A549 (cell line): ENCODE data around the gene UACA. TPM values are rescaled to one million over a fixed set of nuclear protein-coding genes. Genes with fewer than 3 reads are reported as not detected.

Experiments
- ATAC-seq, 2 experiments: fragments of 200-7000 bp in 1 of 2; fragments of >200 bp in 1 of 2; cut with Nextera tagmentation in 1 of 2; cut with Tn5 transposase in 1 of 2; 3 replicates each; pipeline versions ENCODE4 v1.8.0 to v1.9.1; 2018 to 2020; ENCODE audit warnings: mild to moderate bottlenecking in 1 of 2, moderate library complexity in 1 of 2
- CTCF ChIA-PET: fragments of 300-600 bp; sonication (Branson Sonifier 250); formaldehyde crosslinking; extraction: SDS; loops from one replicate; lab custom pipeline; 2021; ENCODE audit warnings: antibody characterized with exemption, inconsistent platforms; lab: Yijun Ruan, JAX
- POLR2A ChIA-PET: fragments of 350-600 bp; formaldehyde crosslinking; extraction: SDS; loops from one replicate; lab custom pipeline; 2021; ENCODE audit warnings: antibody characterized with exemption, inconsistent platforms; lab: Yijun Ruan, JAX
- DNase-seq, 2 experiments: peaks; one replicate each; pipeline versions ENCODE4 v3.0.0 to v3.0.0-alpha.2; 2011 to 2016; ENCODE audit warnings: low read depth in 1 of 2, low spot score in 1 of 2
- FAIRE-seq: peaks from 2 replicates; lab custom pipeline; 2011; peaks lifted over from hg19 to GRCh38; lab: Jason Lieb, UNC
- H3K27ac ChIP-seq, 2 experiments: fragments of >200 bp; sonication (Bioruptor Twin); formaldehyde crosslinking; 3 replicates each; pipeline ENCODE4 v1.5.1; 2016 to 2017
- H3K4me1 ChIP-seq: fragments of >200 bp; sonication (Bioruptor Twin); formaldehyde crosslinking; 3 replicates; pipeline ENCODE4 v1.6.1; 2016
- H3K4me2 ChIP-seq: fragments of >200 bp; sonication (Bioruptor Twin); formaldehyde crosslinking; 3 replicates; pipeline ENCODE4 v1.6.1; 2016
- H3K4me3 ChIP-seq: fragments of >200 bp; sonication (Bioruptor Twin); formaldehyde crosslinking; 3 replicates; pipeline ENCODE4 v1.5.1; 2016
- H3K9me3 ChIP-seq: fragments of >200 bp; sonication (Bioruptor Twin); formaldehyde crosslinking; 3 replicates; pipeline ENCODE4 v1.6.1; 2016
- BHLHE40 ChIP-seq: IDR thresholded peaks from 2 replicates; pipeline ENCODE4 v1.6.1; 2012; ENCODE audit warnings: low read depth, low read length, inconsistent platforms
- CBX2 ChIP-seq: fragments of 200-600 bp; sonication (generic); IDR thresholded peaks from 2 replicates; pipeline ENCODE4 v1.6.1; 2016; ENCODE audit warnings: low read depth, mild to moderate bottlenecking, borderline replicate concordance
- CBX8 ChIP-seq: fragments of 200-600 bp; sonication (generic); IDR thresholded peaks from 2 replicates; pipeline ENCODE4 v1.6.1; 2016
- CHD2 ChIP-seq: fragments of 150-350 bp; IDR thresholded peaks from 2 replicates; pipeline ENCODE4 v1.6.1; 2014; ENCODE audit warnings: low read length; ENCODE audit not compliant: partially characterized antibody
- EHF ChIP-seq: fragments of 250-450 bp; sonication (Bioruptor Pico); IDR thresholded peaks from 2 replicates; pipeline ENCODE4 v1.5.0; 2020; ENCODE audit warnings: mild to moderate bottlenecking
- EP300 ChIP-seq, 2 experiments: fragments of >200 bp; sonication (Bioruptor Twin); formaldehyde crosslinking; IDR thresholded peaks; 2 replicates in 1 of 2; 3 replicates in 1 of 2; pipeline ENCODE4 v1.6.1; 2016 to 2017
- ESRRA ChIP-seq: fragments of 150-350 bp; IDR thresholded peaks from 2 replicates; pipeline ENCODE4 v1.6.1; 2014; ENCODE audit warnings: mild to moderate bottlenecking, low read length, borderline replicate concordance
- FOSB ChIP-seq: fragments of 250-450 bp; sonication (Bioruptor Pico); IDR thresholded peaks from 2 replicates; pipeline ENCODE4 v1.5.0; 2020; ENCODE audit warnings: mild to moderate bottlenecking, moderate library complexity
- GATA3 ChIP-seq: IDR thresholded peaks from 2 replicates; pipeline ENCODE4 v1.6.1; 2012; ENCODE audit warnings: borderline replicate concordance
- HDAC2 ChIP-seq: fragments of 200-600 bp; sonication (generic); IDR thresholded peaks from 2 replicates; pipeline ENCODE4 v1.6.1; 2016
- HEYL ChIP-seq: fragments of 250-450 bp; sonication (Bioruptor Pico); IDR thresholded peaks from 2 replicates; pipeline ENCODE4 v1.8.0; 2021; ENCODE audit warnings: mild to moderate bottlenecking, moderate library complexity
- HOXA7 ChIP-seq: fragments of 250-450 bp; sonication (Bioruptor Pico); IDR thresholded peaks from 2 replicates; pipeline ENCODE4 v1.5.0; 2020; ENCODE audit warnings: mild to moderate bottlenecking, moderate library complexity
- HOXB5 ChIP-seq: fragments of 250-450 bp; sonication (Bioruptor Pico); IDR thresholded peaks from 2 replicates; pipeline ENCODE4 v1.5.0; 2020; ENCODE audit warnings: mild to moderate bottlenecking, moderate library complexity
- JUNB ChIP-seq: fragments of >200 bp; sonication (Bioruptor Twin); formaldehyde crosslinking; IDR thresholded peaks from 2 replicates; pipeline ENCODE4 v1.6.1; 2016
- KDM5A ChIP-seq: fragments of 200-600 bp; sonication (generic); IDR thresholded peaks from 2 replicates; pipeline ENCODE4 v1.6.1; 2016; ENCODE audit warnings: antibody characterized with exemption, mild to moderate bottlenecking
- MAFK ChIP-seq: fragments of 450-650 bp; IDR thresholded peaks from 2 replicates; pipeline ENCODE4 v1.6.1; 2014; ENCODE audit not compliant: partially characterized antibody
- MAZ ChIP-seq: fragments of 150-350 bp; IDR thresholded peaks from 2 replicates; pipeline ENCODE4 v1.6.1; 2014; ENCODE audit warnings: antibody characterized with exemption, low read depth, low read length, borderline replicate concordance
- MYC ChIP-seq: IDR thresholded peaks from 2 replicates; pipeline ENCODE4 v1.6.1; 2012; ENCODE audit warnings: mild to moderate bottlenecking, inconsistent platforms, low read length, improper control_type of control experiment, borderline replicate concordance
- NPAS2 ChIP-seq: fragments of 250-450 bp; sonication (Bioruptor Pico); IDR thresholded peaks from 2 replicates; pipeline ENCODE4 v1.8.0; 2022; ENCODE audit warnings: mild to moderate bottlenecking, moderate library complexity, borderline replicate concordance
- PHF8 ChIP-seq: fragments of 200-600 bp; sonication (generic); IDR thresholded peaks from 2 replicates; pipeline ENCODE4 v1.6.1; 2016; ENCODE audit warnings: low read depth, mild to moderate bottlenecking, antibody characterized with exemption, moderate library complexity, borderline replicate concordance
- POLR2AphosphoS2 ChIP-seq: conservative IDR thresholded peaks from 2 replicates; pipeline ENCODE4 v1.6.1; 2012; ENCODE audit warnings: low read length, improper control_type of control experiment, inconsistent platforms
- RAD21 ChIP-seq, 2 experiments: fragments of >200 bp in 1 of 2; sonication (Bioruptor Twin) in 1 of 2; formaldehyde crosslinking in 1 of 2; IDR thresholded peaks in 1 of 2; conservative IDR thresholded peaks in 1 of 2; 2 replicates in 1 of 2; 3 replicates in 1 of 2; pipeline ENCODE4 v1.6.1; 2012 to 2018; ENCODE audit warnings: inconsistent platforms in 1 of 2
- RARB ChIP-seq: fragments of 250-450 bp; sonication (Bioruptor Pico); IDR thresholded peaks from 2 replicates; pipeline ENCODE4 v1.8.0; 2021; ENCODE audit warnings: mild to moderate bottlenecking, moderate library complexity
- RNF2 ChIP-seq: fragments of 200-600 bp; sonication (generic); IDR thresholded peaks from 2 replicates; pipeline ENCODE4 v1.6.1; 2016; ENCODE audit warnings: low read depth, mild to moderate bottlenecking, antibody characterized with exemption, moderate library complexity, borderline replicate concordance
- SMC3 ChIP-seq: fragments of >200 bp; sonication (Bioruptor Twin); formaldehyde crosslinking; IDR thresholded peaks from 3 replicates; pipeline ENCODE4 v1.6.1; 2018; ENCODE audit warnings: inconsistent platforms
- SREBF2 ChIP-seq: fragments of 450-650 bp; IDR thresholded peaks from 2 replicates; pipeline ENCODE4 v1.6.1; 2014; ENCODE audit warnings: mild to moderate bottlenecking, moderate library complexity
- TP53 ChIP-seq: fragments of 250-450 bp; sonication (Bioruptor Pico); IDR thresholded peaks from 2 replicates; pipeline ENCODE4 v1.5.0; 2021; ENCODE audit warnings: mild to moderate bottlenecking, moderate library complexity
- ZC3H11A ChIP-seq: fragments of 450-650 bp; IDR thresholded peaks from 2 replicates; pipeline ENCODE4 v1.6.1; 2014; ENCODE audit warnings: antibody characterized with exemption, mild to moderate bottlenecking
- ZSCAN20 ChIP-seq: fragments of 250-450 bp; sonication (Bioruptor Pico); IDR thresholded peaks from 2 replicates; pipeline ENCODE4 v1.8.0; 2022; ENCODE audit warnings: mild to moderate bottlenecking, moderate library complexity
- WGBS: methylation state at CpG from one replicate; pipeline ENCODE4 v1.1.6; 2017; ENCODE audit errors: missing lambda C conversion rate; 5-methylcytosine and 5-hydroxymethylcytosine counted together
- polyA plus RNA-seq, 4 experiments: library from polyadenylated mRNA; depleted of rRNA in 3 of 4; stranded (reverse); fragments of >200 nt; fragmentation: RNase III in 1 of 4; extraction: RNeasy Plus Mini Kit Qiagen cat#74134 plus additional on column Dnase treatment in 1 of 4; gene quantifications; 2 replicates in 3 of 4; 3 replicates in 1 of 4; pipeline ENCODE4 v1.2.3, GENCODE V29; 2011 to 2017
- TF ChIP-seq, protein P1 (sequence below): fragments of 250-450 bp; sonication (Bioruptor Pico); IDR thresholded peaks from 2 replicates; pipeline ENCODE4 v1.5.0; 2021; ENCODE audit warnings: mild to moderate bottlenecking, moderate library complexity, borderline replicate concordance
- TF ChIP-seq, protein P2 (sequence below): IDR thresholded peaks from 2 replicates; pipeline ENCODE4 v1.6.1; 2012
- TF ChIP-seq, protein P3 (sequence below): IDR thresholded peaks from 2 replicates; pipeline ENCODE4 v1.6.1; 2012; ENCODE audit warnings: low read depth, borderline replicate concordance
- TF ChIP-seq, protein P4 (sequence below): fragments of 250-450 bp; sonication (Bioruptor Pico); IDR thresholded peaks from 2 replicates; pipeline ENCODE4 v1.5.0; 2020; ENCODE audit warnings: low read depth, mild to moderate bottlenecking, moderate library complexity
- TF ChIP-seq, protein P5 (sequence below): fragments of 450-650 bp; IDR thresholded peaks from 2 replicates; pipeline ENCODE4 v1.6.1; 2014; ENCODE audit warnings: antibody characterized with exemption

The UACA gene
- polyA plus RNA-seq, 2 of the 4 experiments (the other 2 are of a cell fraction) = 31.9 to 80.4 TPM

DNA sequence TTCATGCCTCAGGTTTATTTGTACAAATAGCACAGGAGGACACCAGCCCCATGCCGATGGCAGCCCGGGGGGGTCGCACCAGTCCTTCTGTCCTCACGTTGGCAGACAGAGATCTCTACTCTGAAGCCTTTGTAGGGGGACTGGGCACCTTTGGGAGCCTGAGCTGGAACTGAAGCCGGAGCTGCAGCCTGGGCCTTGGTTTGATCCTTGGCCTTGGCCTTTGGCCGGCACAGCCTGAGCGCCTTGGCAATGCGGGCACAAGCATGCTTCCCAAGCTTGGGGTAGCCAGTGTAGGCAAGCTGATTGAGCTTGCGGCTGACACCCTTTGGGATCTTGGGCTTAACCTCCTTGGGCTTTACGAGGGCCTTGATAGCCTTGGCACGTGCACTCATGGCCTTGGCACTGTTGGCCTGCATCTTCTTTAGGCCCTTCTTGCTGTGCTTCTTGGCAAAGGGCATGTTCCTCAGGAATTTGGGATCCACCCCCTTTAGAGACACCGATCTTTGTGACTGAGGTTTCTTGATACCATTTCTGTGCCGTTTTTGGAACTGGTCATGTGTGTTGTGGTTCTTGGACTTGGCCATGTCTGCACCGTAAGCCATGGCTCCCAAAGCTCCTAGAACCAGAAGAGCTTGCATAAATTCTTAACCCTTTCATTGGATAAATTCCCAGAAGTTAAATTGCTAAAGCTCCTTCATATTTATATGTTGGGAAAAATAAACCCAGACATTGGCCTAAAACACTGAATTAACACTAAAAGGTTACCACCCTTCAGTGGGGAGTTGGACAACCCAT, 33.4 kb upstream of the UACA start:
- 93% methylated on average over 14 of the region's 14 CpGs for WGBS
- FAIRE-seq (no peak), ATAC-seq (no peak), DNase-seq (no peak)
- Histone ChIP-seq H3K4me2 (no peak overlapping the region), H3K9me3 (no peaks in the 10 kb centered on the region), H3K4me3 (no peak overlapping the region), H3K27ac (peak overlapping the region; percentile 83 to 93; a peak in 4 of 6 replicates), H3K4me1 (peaks cover 59% of the 10 kb centered on the region)
- TF ChIP-seq JUNB = no peak
- CTCF ChIA-PET = interaction anchor here (0.9 to 15.4 kb wide), 8 partner anchors 9 to 116 kb away, joined by 3 to 274 read pairs (median 6); no protein-coding TSS in a partner anchor
- POLR2A ChIA-PET = no interaction called here

DNA sequence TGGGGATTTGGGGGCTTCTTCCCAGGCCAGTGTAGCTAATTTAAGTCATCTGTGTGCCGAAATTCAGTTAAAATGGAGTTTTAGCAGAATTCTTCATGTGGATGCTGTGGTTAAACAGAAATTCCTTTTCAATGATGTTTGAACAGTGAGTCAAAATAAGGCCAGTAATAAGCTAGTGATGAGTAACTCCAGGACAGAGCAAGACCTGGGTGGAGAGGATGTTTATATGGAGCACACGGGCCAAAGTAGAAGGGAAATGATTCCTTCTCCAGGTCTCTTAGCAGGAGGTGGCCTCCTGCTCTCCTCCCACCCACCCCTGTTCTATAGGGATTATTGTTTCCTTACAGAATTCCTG, 31.9 kb upstream of the UACA start:
- POLR2A ChIA-PET = interaction anchor here (1.0 to 1.7 kb wide), 5 partner anchors 17 to 59 kb away, joined by 3 to 9 read pairs (median 4); partner anchors contain the start of genes LARP6 and UACA
- DNase-seq = peak; percentile 85 to 96
- Histone ChIP-seq H3K27ac (peak overlapping the region; percentile 83 to 93), H3K9me3 (no peaks in the 10 kb centered on the region), H3K4me1 (peaks cover 70% of the 10 kb centered on the region), H3K4me3 (0 out of 3 replicates have a peak overlapping the region, but pooled peaks have one; percentile 11), H3K4me2 (peak overlapping the region; percentile 80)
- CTCF ChIA-PET = interaction anchor here (0.7 to 15.4 kb wide), 10 partner anchors 16 to 949 kb away, joined by 3 to 274 read pairs (median 4); partner anchors contain the start of gene UACA
- WGBS = 0% methylated on average over 2 of the region's 2 CpGs
- ATAC-seq = peak; percentile 89 to 91
- peak; percentile 97 for FAIRE-seq
- TF ChIP-seq MAFK (no peak), EHF (CRISPR knock-in tag) (no peak), POLR2AphosphoS2 (no peak), HEYL (CRISPR knock-in tag) (no peak), EP300 (IDR thresholded peaks at IDR 0.05) (peak in 1 of 2 experiments; percentile 39; a peak in 2 of 5 replicates), MAZ (no peak), CBX8 (no peak), FOSB (no peak), MYC (no peak), ESRRA (no peak), KDM5A (no peak), HOXA7 (CRISPR knock-in tag) (no peak), SREBF2 (no peak), BHLHE40 (no peak), ZC3H11A (no peak), PHF8 (no peak), RNF2 (no peak), GATA3 (peak; percentile 85; the same call in 1 of the 2 replicates), TP53 (no peak), RAD21 (conservative IDR thresholded peaks at IDR 0.05 in 1 of 2, IDR thresholded peaks at IDR 0.05 in 1 of 2) (peak; percentile 3 to 20; a peak in 1 of 5 replicates), HDAC2 (no peak), CBX2 (no peak), RARB (no peak), ZSCAN20 (CRISPR knock-in tag) (no peak), CHD2 (no peak), HOXB5 (CRISPR knock-in tag) (no peak), NPAS2 (CRISPR knock-in tag) (no peak), SMC3 (0 out of 3 replicates have a peak, but pooled peaks have one; percentile 18)
- TF ChIP-seq, protein P1, sequence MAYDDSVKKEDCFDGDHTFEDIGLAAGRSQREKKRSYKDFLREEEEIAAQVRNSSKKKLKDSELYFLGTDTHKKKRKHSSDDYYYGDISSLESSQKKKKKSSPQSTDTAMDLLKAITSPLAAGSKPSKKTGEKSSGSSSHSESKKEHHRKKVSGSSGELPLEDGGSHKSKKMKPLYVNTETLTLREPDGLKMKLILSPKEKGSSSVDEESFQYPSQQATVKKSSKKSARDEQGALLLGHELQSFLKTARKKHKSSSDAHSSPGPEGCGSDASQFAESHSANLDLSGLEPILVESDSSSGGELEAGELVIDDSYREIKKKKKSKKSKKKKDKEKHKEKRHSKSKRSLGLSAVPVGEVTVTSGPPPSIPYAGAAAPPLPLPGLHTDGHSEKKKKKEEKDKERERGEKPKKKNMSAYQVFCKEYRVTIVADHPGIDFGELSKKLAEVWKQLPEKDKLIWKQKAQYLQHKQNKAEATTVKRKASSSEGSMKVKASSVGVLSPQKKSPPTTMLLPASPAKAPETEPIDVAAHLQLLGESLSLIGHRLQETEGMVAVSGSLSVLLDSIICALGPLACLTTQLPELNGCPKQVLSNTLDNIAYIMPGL = no peak
- TF ChIP-seq, protein P2, sequence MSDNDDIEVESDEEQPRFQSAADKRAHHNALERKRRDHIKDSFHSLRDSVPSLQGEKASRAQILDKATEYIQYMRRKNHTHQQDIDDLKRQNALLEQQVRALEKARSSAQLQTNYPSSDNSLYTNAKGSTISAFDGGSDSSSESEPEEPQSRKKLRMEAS = peak; percentile 76
- TF ChIP-seq, protein P3, sequence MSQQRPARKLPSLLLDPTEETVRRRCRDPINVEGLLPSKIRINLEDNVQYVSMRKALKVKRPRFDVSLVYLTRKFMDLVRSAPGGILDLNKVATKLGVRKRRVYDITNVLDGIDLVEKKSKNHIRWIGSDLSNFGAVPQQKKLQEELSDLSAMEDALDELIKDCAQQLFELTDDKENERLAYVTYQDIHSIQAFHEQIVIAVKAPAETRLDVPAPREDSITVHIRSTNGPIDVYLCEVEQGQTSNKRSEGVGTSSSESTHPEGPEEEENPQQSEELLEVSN = no peak; the same call in 1 of the 2 replicates
- TF ChIP-seq, protein P4, sequence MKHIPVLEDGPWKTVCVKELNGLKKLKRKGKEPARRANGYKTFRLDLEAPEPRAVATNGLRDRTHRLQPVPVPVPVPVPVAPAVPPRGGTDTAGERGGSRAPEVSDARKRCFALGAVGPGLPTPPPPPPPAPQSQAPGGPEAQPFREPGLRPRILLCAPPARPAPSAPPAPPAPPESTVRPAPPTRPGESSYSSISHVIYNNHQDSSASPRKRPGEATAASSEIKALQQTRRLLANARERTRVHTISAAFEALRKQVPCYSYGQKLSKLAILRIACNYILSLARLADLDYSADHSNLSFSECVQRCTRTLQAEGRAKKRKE = no peak
- TF ChIP-seq, protein P5, sequence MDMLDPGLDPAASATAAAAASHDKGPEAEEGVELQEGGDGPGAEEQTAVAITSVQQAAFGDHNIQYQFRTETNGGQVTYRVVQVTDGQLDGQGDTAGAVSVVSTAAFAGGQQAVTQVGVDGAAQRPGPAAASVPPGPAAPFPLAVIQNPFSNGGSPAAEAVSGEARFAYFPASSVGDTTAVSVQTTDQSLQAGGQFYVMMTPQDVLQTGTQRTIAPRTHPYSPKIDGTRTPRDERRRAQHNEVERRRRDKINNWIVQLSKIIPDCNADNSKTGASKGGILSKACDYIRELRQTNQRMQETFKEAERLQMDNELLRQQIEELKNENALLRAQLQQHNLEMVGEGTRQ = no peak
